ENCODE data around the gene ATP5MK. TPM values are rescaled to one million over a fixed set of nuclear protein-coding genes. Genes with fewer than 3 reads are reported as not detected.

The ATP5MK gene
- total and polyA plus RNA-seq, 7 experiments from 2014 or later: 106 to 525 (median 123) TPM

DNA sequence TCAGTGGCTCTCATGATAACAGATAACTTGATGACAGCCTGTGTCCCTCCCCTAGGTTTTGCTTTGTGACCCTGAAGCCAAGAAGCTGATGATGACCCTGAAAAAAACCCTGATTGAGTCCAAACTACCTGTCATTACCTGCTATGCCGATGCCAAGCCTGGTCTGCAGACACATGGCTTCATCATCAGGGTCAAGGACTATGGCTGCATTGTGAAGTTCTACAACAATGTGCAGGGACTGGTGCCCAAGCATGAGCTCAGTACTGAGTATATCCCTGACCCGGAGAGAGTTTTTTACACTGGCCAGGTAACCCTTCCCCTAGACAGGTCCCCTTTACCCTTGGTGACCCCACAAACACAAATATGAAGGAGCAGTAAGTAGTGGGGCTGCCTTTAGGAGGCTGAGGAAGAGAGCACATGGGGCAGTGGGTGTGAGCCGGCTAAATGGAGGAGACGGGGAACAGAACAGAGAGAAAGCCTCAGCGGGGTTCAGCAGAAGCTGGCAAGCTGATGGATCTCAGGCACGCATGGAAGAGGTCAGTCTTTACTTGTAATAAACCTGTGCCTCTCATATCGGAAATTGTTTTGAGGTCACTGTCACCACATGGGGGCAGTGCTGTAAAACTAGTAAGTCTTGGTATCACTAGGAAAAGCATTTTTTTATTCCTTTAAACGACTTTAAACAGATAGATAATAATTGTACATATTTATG is 20.3 kb upstream of the ATP5MK start:
- POLR2A ChIA-PET: interaction anchor here (0.5 to 0.9 kb wide), 3 partner anchors 69 to 78 kb away, joined by 3 to 4 read pairs (median 3); no protein-coding TSS in a partner anchor
- H3K27ac Mint-ChIP-seq: no peak overlapping the region
- CTCF ChIA-PET: interaction anchor here (0.7 to 7.0 kb wide), 12 partner anchors 10 to 82 kb away, joined by 3 to 99 read pairs (median 4); partner anchors contain the start of genes CALHM2 and NEURL1

GRCh38 chr10:103415581-103415980 is 19.3 kb upstream of the ATP5MK start:
- no peak for DNase-seq
- Histone ChIP-seq H3K9me3 (ENCODE audit: control insufficient read depth in 2 of 3, low read length in 3 of 3) (no peaks in the 10 kb centered on the region), H3K36me3 (ENCODE audit: control insufficient read depth in 2 of 3, insufficient read depth in 3 of 3, low read length in 3 of 3) (peaks cover 48 to 91% (median 49%) of the 10 kb centered on the region in 3 experiments), H3K27me3 (ENCODE audit: control insufficient read depth in 2 of 2, insufficient read depth in 2 of 2, low read length in 2 of 2) (no peaks in the 10 kb centered on the region), H3K4me3 (ENCODE audit: low read length) (no peak overlapping the region), H3K27ac (ENCODE audit: low read depth, low read length) (no peak overlapping the region), H3K4me1 (ENCODE audit: control insufficient read depth in 2 of 2, insufficient read depth in 2 of 2, low read length in 2 of 2) (no peaks in the 10 kb centered on the region)
- ChIA-PET CTCF (interaction anchor here (0.6 to 7.0 kb wide), 11 partner anchors 15 to 78 kb away, joined by 3 to 99 read pairs (median 4); partner anchors contain the start of genes CALHM2, CALHM3 and NEURL1), POLR2A (interaction anchor here (0.5 to 0.9 kb wide), 2 partner anchors 70 to 73 kb away, joined by 3 to 4 read pairs; no protein-coding TSS in a partner anchor)
- Mint-ChIP-seq H3K27ac (no peak overlapping the region), H3K27me3 (no peaks in the 10 kb centered on the region), H3K4me1 (peaks cover 0 to 6% (median 0%) of the 10 kb centered on the region in 7 donors), H3K9me3 (no peaks in the 10 kb centered on the region), H3K36me3 (peaks cover 24 to 64% (median 46%) of the 10 kb centered on the region in 5 donors), H3K4me3 (no peak overlapping the region)
- intact Hi-C loops (cut with micrococcal nuclease): loop anchor here in 1 of 2 donors (5.0 kb wide), 1 partner anchor 37 kb away; the partner anchor contains the start of gene CALHM2
- no peak for ATAC-seq

More for the DNA sequence above, 20.3 kb upstream of the ATP5MK start:
- Mint-ChIP-seq H3K4me1 (peaks cover 0 to 6% (median 0%) of the 10 kb centered on the region in 7 donors), H3K9me3 (no peaks in the 10 kb centered on the region), H3K36me3 (peaks cover 27 to 69% (median 50%) of the 10 kb centered on the region in 5 donors), H3K4me3 (no peak overlapping the region), H3K27me3 (no peaks in the 10 kb centered on the region)
- ATAC-seq: peak; percentile 64
- Histone ChIP-seq H3K9me3 (ENCODE audit: control insufficient read depth in 2 of 3, low read length in 3 of 3) (no peaks in the 10 kb centered on the region), H3K36me3 (ENCODE audit: control insufficient read depth in 2 of 3, insufficient read depth in 3 of 3, low read length in 3 of 3) (peaks cover 48 to 96% (median 49%) of the 10 kb centered on the region in 3 experiments), H3K27ac (ENCODE audit: low read depth, low read length) (no peak overlapping the region), H3K27me3 (ENCODE audit: control insufficient read depth in 2 of 2, insufficient read depth in 2 of 2, low read length in 2 of 2) (no peaks in the 10 kb centered on the region), H3K4me1 (ENCODE audit: control insufficient read depth in 2 of 2, insufficient read depth in 2 of 2, low read length in 2 of 2) (no peaks in the 10 kb centered on the region), H3K4me3 (ENCODE audit: low read length) (no peak overlapping the region)
- DNase-seq: peak; percentile 29 to 62 (median 52)
- intact Hi-C loops (cut with micrococcal nuclease): loop anchor here (1.0 to 5.0 kb wide), 5 partner anchors 36 to 270 kb away; partner anchors contain the start of gene CALHM2 (in 1 of the 2)

- Mint-ChIP-seq H3K36me3 (peaks cover 28 to 59% (median 46%) of the 10 kb centered on the region in 5 donors), H3K27me3 (no peaks in the 10 kb centered on the region), H3K27ac (no peak overlapping the region), H3K4me1 (peaks cover 0 to 6% (median 0%) of the 10 kb centered on the region in 7 donors), H3K9me3 (no peaks in the 10 kb centered on the region), H3K4me3 (no peak overlapping the region)
- CTCF ChIA-PET: interaction anchor here (7.0 kb wide), 1 partner anchor 72 kb away, joined by 99 read pairs; no protein-coding TSS in a partner anchor
- Histone ChIP-seq H3K27ac (ENCODE audit: low read depth, low read length) (no peak overlapping the region), H3K36me3 (ENCODE audit: control insufficient read depth in 2 of 3, insufficient read depth in 3 of 3, low read length in 3 of 3) (peaks cover 35 to 86% (median 38%) of the 10 kb centered on the region in 3 experiments), H3K27me3 (ENCODE audit: control insufficient read depth in 2 of 2, insufficient read depth in 2 of 2, low read length in 2 of 2) (no peaks in the 10 kb centered on the region), H3K4me3 (ENCODE audit: low read length) (no peak overlapping the region), H3K9me3 (ENCODE audit: control insufficient read depth in 2 of 3, low read length in 3 of 3) (no peaks in the 10 kb centered on the region), H3K4me1 (ENCODE audit: control insufficient read depth in 2 of 2, insufficient read depth in 2 of 2, low read length in 2 of 2) (no peaks in the 10 kb centered on the region)
- POLR2A ChIA-PET: interaction anchor here (1.0 kb wide), 1 partner anchor 46 kb away, joined by 4 read pairs; no protein-coding TSS in a partner anchor
- ATAC-seq (no peak), DNase-seq (no peak)
- intact Hi-C loops (cut with micrococcal nuclease): no loop called here
These were observed 17.3 kb upstream of the ATP5MK start for GRCh38 chr10:103413564-103413963.

DNA sequence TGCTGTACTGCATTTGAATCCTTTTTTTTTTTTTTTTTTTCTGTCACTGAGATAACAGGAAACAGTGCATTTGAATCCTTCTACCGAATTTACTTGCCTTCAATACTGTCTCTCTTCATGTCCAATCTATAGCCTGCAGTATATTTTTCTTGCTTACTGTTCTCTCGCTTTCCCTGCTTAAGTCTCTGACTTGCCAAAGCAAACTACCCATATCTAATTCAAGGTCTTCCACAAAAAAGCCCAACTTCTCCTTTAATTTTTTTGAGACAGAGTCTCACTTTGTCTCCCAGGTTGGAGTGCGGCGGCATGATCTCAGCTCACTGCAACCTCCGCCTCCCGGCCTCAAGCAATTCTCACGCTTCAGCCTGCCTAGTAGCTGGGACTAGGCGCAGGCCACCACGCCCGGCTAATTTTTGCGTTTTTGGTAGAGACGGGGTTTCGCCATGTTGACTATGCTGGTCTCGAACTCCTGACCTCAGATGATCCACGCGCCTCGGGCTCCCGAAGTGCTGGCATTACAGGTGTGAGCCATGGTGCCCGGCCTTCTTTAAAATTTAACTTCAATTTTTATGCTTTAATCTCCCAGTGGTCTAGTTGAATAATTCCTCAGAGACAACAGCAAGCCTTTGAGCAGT is 1.0 kb upstream of the ATP5MK start:
- Histone ChIP-seq H3K4me1 (ENCODE audit: control insufficient read depth in 2 of 2, insufficient read depth in 2 of 2, low read length in 2 of 2) (peaks cover 25 to 33% of the 10 kb centered on the region in 2 donors), H3K4me3 (ENCODE audit: low read length) (peak overlapping the region; percentile 91), H3K36me3 (ENCODE audit: control insufficient read depth in 2 of 3, insufficient read depth in 3 of 3, low read length in 3 of 3) (peaks cover 6 to 42% (median 21%) of the 10 kb centered on the region in 3 experiments), H3K27ac (ENCODE audit: low read depth, low read length) (peak overlapping the region; percentile 87), H3K9me3 (ENCODE audit: control insufficient read depth in 2 of 3, low read length in 3 of 3) (no peaks in the 10 kb centered on the region), H3K27me3 (ENCODE audit: control insufficient read depth in 2 of 2, insufficient read depth in 2 of 2, low read length in 2 of 2) (no peaks in the 10 kb centered on the region)
- DNase-seq: peak in 1 of 9 donors; percentile 2
- ATAC-seq: no peak
- peak overlapping the region; percentile 89 to 97 (median 96) for H3K27ac Mint-ChIP-seq
- H3K4me1 Mint-ChIP-seq: peaks cover 42 to 68% (median 62%) of the 10 kb centered on the region in 7 donors
- CTCF ChIA-PET: interaction anchor here (0.6 kb wide), 1 partner anchor 95 kb away, joined by 3 read pairs; no protein-coding TSS in a partner anchor
- peak overlapping the region; percentile 91 to 99 (median 99) for H3K4me3 Mint-ChIP-seq
- no peaks in the 10 kb centered on the region for H3K27me3 Mint-ChIP-seq
- peaks cover 0 to 22% (median 9%) of the 10 kb centered on the region in 5 donors for H3K36me3 Mint-ChIP-seq
- intact Hi-C loops (cut with micrococcal nuclease): loop anchor here in 1 of 2 donors (10.0 kb wide), 1 partner anchor 867 kb away; the partner anchor contains the start of gene GSTO2
- no peaks in the 10 kb centered on the region for H3K9me3 Mint-ChIP-seq
- POLR2A ChIA-PET: interaction anchor here (0.6 to 3.5 kb wide), 3 partner anchors 10 to 479 kb away, joined by 4 to 24 read pairs (median 11); partner anchors contain the start of genes CNNM2 and TAF5

DNA sequence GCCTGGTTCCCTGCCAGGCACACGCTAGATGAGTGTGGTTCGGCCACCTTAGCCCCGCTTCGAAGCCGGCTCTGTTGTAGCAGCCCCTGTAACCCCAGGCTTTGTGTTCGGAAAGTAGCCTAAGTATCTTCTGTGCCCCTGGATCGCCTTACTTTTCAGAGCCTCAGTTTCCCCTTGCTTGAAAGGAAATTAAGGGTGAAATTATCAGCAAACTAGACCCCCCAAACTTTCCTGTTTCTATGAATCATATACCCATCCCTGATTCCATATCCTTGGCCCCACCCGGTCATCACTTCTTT is 463 bp upstream of the ATP5MK start:
- Mint-ChIP-seq H3K27me3 (no peaks in the 10 kb centered on the region), H3K9me3 (no peaks in the 10 kb centered on the region), H3K27ac (peak overlapping the region; percentile 89 to 97 (median 96)), H3K4me1 (peaks cover 42 to 68% (median 62%) of the 10 kb centered on the region in 7 donors), H3K4me3 (peak overlapping the region; percentile 91 to 99 (median 99)), H3K36me3 (peaks cover 0 to 22% (median 9%) of the 10 kb centered on the region in 5 donors)
- H3K36me3 ChIP-seq (ENCODE audit: control insufficient read depth in 2 of 3, insufficient read depth in 3 of 3, low read length in 3 of 3): peaks cover 6 to 41% (median 17%) of the 10 kb centered on the region in 3 experiments
- peak overlapping the region; percentile 87 for H3K27ac ChIP-seq (ENCODE audit: low read depth, low read length)
- intact Hi-C loops (cut with micrococcal nuclease): loop anchor here (1.0 to 10.0 kb wide), 6 partner anchors 28 to 894 kb away; partner anchors contain the start of genes CNNM2 (in 2 of the 2), PCGF6 (in 2 of the 2), ACTR1A (in 1 of the 2) and BORCS7 (in 1 of the 2)
- no peak for ATAC-seq
- peaks cover 25 to 33% of the 10 kb centered on the region in 2 donors for H3K4me1 ChIP-seq (ENCODE audit: control insufficient read depth in 2 of 2, insufficient read depth in 2 of 2, low read length in 2 of 2)
- ChIA-PET POLR2A (interaction anchor here (0.6 to 3.5 kb wide), 3 partner anchors 10 to 479 kb away, joined by 4 to 24 read pairs (median 11); partner anchors contain the start of genes CNNM2 and TAF5), CTCF (interaction anchor here (0.6 kb wide), 1 partner anchor 751 kb away, joined by 7 read pairs; no protein-coding TSS in a partner anchor)
- no peaks in the 10 kb centered on the region for H3K9me3 ChIP-seq (ENCODE audit: control insufficient read depth in 2 of 3, low read length in 3 of 3)
- H3K4me3 ChIP-seq (ENCODE audit: low read length): peak overlapping the region; percentile 91
- H3K27me3 ChIP-seq (ENCODE audit: control insufficient read depth in 2 of 2, insufficient read depth in 2 of 2, low read length in 2 of 2): no peaks in the 10 kb centered on the region
- DNase-seq: no peak

DNA sequence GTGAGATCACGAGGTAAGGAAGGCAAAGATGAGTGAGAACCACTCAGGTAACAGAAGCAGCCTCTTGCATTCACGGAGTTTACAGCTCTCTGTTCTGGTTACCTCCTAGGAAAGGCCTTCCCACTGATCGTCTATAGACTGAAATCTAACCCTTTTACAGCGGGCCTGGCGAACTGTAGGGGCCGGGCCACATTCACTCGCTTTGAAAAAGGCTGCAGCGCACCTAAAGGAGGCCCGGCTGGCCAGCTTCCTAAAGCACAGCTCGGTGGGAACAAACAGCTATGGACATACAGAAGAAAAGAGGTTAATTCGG is 565 bp downstream of the ATP5MK start:
- H3K27me3 Mint-ChIP-seq: no peaks in the 10 kb centered on the region
- ChIA-PET POLR2A (interaction anchor here (0.6 to 3.5 kb wide), 6 partner anchors 8 to 801 kb away, joined by 3 to 24 read pairs (median 3); partner anchors contain the start of gene TAF5), CTCF (no interaction called here)
- H3K4me3 Mint-ChIP-seq: peak overlapping the region; percentile 91 to 99 (median 99)
- no peaks in the 10 kb centered on the region for H3K9me3 ChIP-seq (ENCODE audit: control insufficient read depth in 2 of 3, low read length in 3 of 3)
- peak overlapping the region; percentile 87 for H3K27ac ChIP-seq (ENCODE audit: low read depth, low read length)
- intact Hi-C loops (cut with micrococcal nuclease): loop anchor here (1.0 to 10.0 kb wide), 6 partner anchors 27 to 893 kb away; partner anchors contain the start of genes CNNM2 (in 2 of the 2), PCGF6 (in 2 of the 2), ACTR1A (in 1 of the 2) and BORCS7 (in 1 of the 2)
- peaks cover 0 to 19% (median 9%) of the 10 kb centered on the region in 5 donors for H3K36me3 Mint-ChIP-seq
- DNase-seq: peak in 1 of 9 donors; percentile 26
- peaks cover 42 to 68% (median 62%) of the 10 kb centered on the region in 7 donors for H3K4me1 Mint-ChIP-seq
- no peaks in the 10 kb centered on the region for H3K27me3 ChIP-seq (ENCODE audit: control insufficient read depth in 2 of 2, insufficient read depth in 2 of 2, low read length in 2 of 2)
- no peak for ATAC-seq
- H3K36me3 ChIP-seq (ENCODE audit: control insufficient read depth in 2 of 3, insufficient read depth in 3 of 3, low read length in 3 of 3): peaks cover 10 to 46% (median 12%) of the 10 kb centered on the region in 3 experiments
- H3K9me3 Mint-ChIP-seq: no peaks in the 10 kb centered on the region
- H3K4me1 ChIP-seq (ENCODE audit: control insufficient read depth in 2 of 2, insufficient read depth in 2 of 2, low read length in 2 of 2): peaks cover 25 to 33% of the 10 kb centered on the region in 2 donors
- peak overlapping the region; percentile 84 to 97 (median 95) for H3K27ac Mint-ChIP-seq
- peak overlapping the region; percentile 91 for H3K4me3 ChIP-seq (ENCODE audit: low read length)
